Activated naive CD4-positive, alpha-beta T cell treated with anti-CD3 and anti-CD28 coated beads for 36 hours (primary cell): ENCODE results near the gene AQP1. TPM values are rescaled to one million over a fixed set of nuclear protein-coding genes. Genes with fewer than 3 reads are reported as not detected.

Experiments used
- CTCF ChIA-PET: fragments of 350-600 bp; sonication (Branson Sonifier 250); formaldehyde crosslinking; loops from one replicate; lab custom pipeline; 2021; ENCODE audit warnings: antibody characterized with exemption; lab: Charles Lee
- DNase-seq: peaks from one replicate; pipeline ENCODE4 v3.0.0-alpha.2; 2020
- H3K27ac Mint-ChIP-seq: one replicate; pipeline ENCODE4 v1.8.0; 2021; ENCODE audit warnings: mild to moderate bottlenecking, mixed read lengths
- H3K27me3 Mint-ChIP-seq: one replicate; pipeline ENCODE4 v1.8.0; 2021; ENCODE audit warnings: low read depth, mixed read lengths
- H3K36me3 Mint-ChIP-seq: one replicate; pipeline ENCODE4 v1.8.0; 2021; ENCODE audit warnings: low read depth, mixed read lengths
- H3K4me1 Mint-ChIP-seq: one replicate; pipeline ENCODE4 v1.8.0; 2021; ENCODE audit warnings: low read depth, mixed read lengths
- H3K4me3 Mint-ChIP-seq: one replicate; pipeline ENCODE4 v1.8.0; 2021; ENCODE audit warnings: mild to moderate bottlenecking, moderate library complexity, mixed read lengths
- H3K9me3 Mint-ChIP-seq: one replicate; pipeline ENCODE4 v1.8.0; 2021; ENCODE audit warnings: mixed read lengths
- intact Hi-C: fragments of 100-400 bp; cut with micrococcal nuclease; formaldehyde crosslinking; loops from one replicate; pipeline ENCODE4 v1.15.1; 2023
- total RNA-seq, 2 experiments: library from RNA; stranded (reverse); gene quantifications; one replicate each; pipeline ENCODE4 v1.2.3, GENCODE V29; 2021

The AQP1 gene
- total RNA-seq, 2 experiments from 2014 or later, result 0.25 to 0.48 TPM

DNA sequence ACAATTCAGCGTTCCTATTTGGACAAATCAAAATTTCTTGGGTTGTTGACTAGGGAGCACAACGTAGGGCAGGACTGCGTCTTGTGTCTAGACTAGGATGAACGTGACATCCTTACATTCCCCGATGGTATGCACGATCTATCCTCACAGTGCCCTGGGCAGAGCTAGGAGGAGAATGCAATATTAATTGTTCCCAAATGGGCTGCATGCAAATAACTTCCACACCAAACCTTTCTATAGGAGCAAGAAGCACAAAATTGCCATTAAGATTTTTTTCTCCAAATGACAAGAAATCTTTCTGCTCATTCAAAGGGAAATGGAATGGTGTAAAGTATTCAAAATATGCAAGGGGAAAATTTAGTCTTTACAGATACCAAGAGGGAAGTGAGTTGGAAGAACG lies 21.4 kb upstream of the AQP1 start:
- H3K36me3 Mint-ChIP-seq, result no peaks in the 10 kb centered on the region
- H3K4me3 Mint-ChIP-seq, result no peak overlapping the region
- H3K27ac Mint-ChIP-seq, result no peak overlapping the region
- CTCF ChIA-PET, result no interaction called here
- intact Hi-C loops, result no loop called here
- no peaks in the 10 kb centered on the region for H3K4me1 Mint-ChIP-seq
- no peaks in the 10 kb centered on the region for H3K27me3 Mint-ChIP-seq
- DNase-seq, result no peak
- no peaks in the 10 kb centered on the region for H3K9me3 Mint-ChIP-seq

DNA sequence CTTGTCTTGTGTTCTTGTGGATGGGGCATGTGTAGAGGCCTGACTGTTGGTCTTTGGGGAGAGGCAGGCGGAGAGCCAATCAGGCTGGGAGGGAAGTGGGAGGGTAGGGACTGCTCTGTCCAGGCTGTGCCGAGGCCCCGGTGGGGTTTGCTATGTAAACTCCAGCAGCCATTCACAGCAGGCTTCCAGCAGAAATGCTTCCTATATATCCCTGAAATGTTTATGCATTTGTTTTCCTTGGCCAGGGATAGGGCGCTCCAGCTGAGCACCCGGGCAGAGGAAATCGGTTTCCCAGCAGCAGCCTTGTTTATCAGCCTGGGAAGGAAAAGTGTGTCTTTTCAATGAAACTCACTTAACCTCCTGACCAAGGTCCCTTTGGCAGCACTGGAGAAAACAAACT lies 18.3 kb upstream of the AQP1 start:
- Mint-ChIP-seq H3K4me3 (no peak overlapping the region), H3K27me3 (no peaks in the 10 kb centered on the region), H3K27ac (no peak overlapping the region), H3K9me3 (no peaks in the 10 kb centered on the region), H3K36me3 (no peaks in the 10 kb centered on the region), H3K4me1 (no peaks in the 10 kb centered on the region)
- no peak for DNase-seq
- intact Hi-C loops, result no loop called here
- CTCF ChIA-PET, result interaction anchor here (0.6 kb wide), 1 partner anchor 369 kb away, joined by 4 read pairs; no protein-coding TSS in a partner anchor

DNA sequence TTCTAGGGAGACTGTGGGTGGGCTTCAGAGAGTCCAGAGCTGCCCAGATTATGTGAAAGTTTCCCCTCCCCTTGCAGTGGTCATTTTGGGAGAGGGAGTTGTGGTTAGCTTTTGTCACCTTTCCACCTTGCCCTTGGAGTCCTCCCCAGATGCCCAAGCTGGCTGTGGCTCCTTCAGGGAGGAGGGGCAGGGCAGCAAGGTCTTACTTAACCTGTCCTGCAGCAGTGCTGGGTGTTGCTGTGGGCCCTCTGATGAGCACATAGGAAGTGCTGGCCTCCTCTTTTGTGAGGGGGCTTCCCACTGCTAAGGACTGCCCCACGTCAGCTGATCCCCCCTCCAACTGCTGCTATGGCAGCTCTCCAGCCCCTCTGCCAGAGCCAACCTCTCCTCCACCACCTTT lies 17.6 kb upstream of the AQP1 start:
- no peak overlapping the region for H3K4me3 Mint-ChIP-seq
- no peaks in the 10 kb centered on the region for H3K36me3 Mint-ChIP-seq
- no peaks in the 10 kb centered on the region for H3K9me3 Mint-ChIP-seq
- H3K4me1 Mint-ChIP-seq, result no peaks in the 10 kb centered on the region
- DNase-seq, result no peak
- intact Hi-C loops, result no loop called here
- no peak overlapping the region for H3K27ac Mint-ChIP-seq
- CTCF ChIA-PET, result no interaction called here
- H3K27me3 Mint-ChIP-seq, result no peaks in the 10 kb centered on the region

DNA sequence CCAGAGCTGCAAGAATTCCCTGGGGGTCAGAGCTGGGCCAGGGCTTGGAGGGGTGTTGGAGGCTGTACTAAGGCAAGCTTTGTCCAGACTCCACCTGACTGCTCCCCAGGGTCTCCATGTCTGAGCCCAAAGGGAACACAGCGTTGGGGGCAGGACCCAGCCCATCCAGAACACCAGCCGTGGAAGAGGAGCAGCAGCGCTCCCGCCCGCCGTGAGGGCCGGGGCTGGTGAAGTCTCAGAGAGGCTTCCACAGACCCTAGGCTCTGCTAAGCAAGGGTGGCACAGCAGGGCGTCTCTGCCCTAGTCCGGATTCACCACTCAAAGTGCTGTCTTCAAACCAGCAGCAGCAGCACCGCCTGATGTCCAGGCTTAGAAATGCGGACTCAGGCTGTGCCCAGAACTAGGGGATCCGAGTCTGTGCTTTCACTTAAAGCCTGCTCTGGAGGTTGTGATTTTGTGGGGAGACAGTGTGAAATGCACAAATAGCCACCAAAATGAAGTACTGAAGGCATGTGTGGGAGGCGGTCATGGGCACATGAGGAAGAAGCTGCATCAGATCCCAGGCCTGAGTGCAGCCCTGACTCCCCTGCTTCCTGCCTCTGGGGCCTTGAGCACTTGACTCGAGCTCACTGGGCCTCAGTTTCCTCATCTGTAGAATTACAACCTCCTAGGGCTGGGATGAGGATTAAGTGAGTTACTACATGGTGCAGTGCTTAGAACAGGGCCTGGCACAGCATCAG lies 16.6 kb upstream of the AQP1 start:
- H3K27ac Mint-ChIP-seq, result no peak overlapping the region
- H3K9me3 Mint-ChIP-seq, result no peaks in the 10 kb centered on the region
- no peaks in the 10 kb centered on the region for H3K4me1 Mint-ChIP-seq
- no peaks in the 10 kb centered on the region for H3K27me3 Mint-ChIP-seq
- H3K4me3 Mint-ChIP-seq, result no peak overlapping the region
- no peak for DNase-seq
- CTCF ChIA-PET, result no interaction called here
- no peaks in the 10 kb centered on the region for H3K36me3 Mint-ChIP-seq
- intact Hi-C loops, result no loop called here

DNA sequence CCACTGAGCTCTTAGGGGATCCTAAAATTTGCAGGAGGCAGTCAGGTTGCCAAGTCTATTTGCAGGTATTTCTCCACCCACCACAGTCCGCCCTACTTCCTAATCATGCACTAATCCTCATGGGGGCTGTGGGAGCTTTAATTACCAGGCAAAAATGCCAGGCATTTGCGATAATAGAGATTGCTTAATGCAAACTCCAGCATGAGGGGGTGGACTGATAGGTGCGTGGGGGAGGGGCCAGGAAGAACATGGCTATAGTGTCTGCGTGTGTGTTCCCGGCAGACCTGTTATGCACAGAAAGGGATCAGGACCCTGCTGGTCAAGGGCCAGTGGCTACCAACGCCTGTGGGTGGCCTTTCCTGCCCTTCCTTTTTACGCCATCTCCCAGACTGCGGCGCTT lies 15.6 kb upstream of the AQP1 start:
- Mint-ChIP-seq H3K9me3 (no peaks in the 10 kb centered on the region), H3K36me3 (no peaks in the 10 kb centered on the region), H3K27me3 (no peaks in the 10 kb centered on the region), H3K4me3 (no peak overlapping the region), H3K27ac (no peak overlapping the region), H3K4me1 (no peaks in the 10 kb centered on the region)
- intact Hi-C loops, result no loop called here
- DNase-seq, result no peak
- CTCF ChIA-PET, result no interaction called here

DNA sequence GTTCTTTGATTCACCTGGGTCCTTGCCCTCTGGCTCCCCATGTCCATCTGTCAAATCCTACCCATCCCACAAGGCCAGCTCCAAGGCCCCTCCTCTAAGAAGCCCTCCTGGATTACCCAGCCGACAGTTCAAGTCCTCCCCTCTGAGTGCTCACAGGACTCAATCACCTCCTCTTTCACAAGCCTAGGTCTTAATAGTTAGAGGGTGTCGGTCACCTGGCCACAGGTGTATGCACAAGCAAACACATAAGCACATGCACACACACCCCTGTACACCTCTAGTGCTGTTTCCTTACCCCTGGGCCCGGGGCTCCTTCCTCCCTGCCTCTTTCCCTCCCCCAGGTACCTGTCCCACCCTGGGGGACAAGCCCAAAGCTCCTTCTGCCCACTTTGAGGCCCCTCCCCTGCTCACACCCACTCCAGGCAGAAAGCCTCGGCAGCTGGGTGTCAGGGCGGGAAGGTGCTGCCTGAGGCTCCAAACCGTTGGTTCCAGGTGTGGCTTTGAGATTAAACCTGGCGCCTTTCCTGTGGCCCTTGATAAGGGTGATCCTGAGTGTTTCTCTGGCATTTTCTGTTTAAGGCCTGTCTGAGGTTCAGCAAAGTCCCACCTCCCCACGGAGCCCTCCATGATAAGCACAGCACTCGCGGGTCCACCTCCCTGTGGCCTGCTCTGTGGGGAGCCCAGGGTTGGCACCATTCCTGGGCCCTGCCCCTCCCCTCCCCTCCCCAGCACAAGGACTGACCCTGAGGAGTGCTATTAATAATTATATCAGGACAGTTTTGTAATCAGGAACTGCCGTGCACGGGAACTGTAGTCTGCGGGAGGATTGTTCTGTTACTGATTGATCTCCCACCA lies 14.6 kb upstream of the AQP1 start:
- H3K9me3 Mint-ChIP-seq, result no peaks in the 10 kb centered on the region
- H3K4me3 Mint-ChIP-seq, result no peak overlapping the region
- CTCF ChIA-PET, result no interaction called here
- H3K36me3 Mint-ChIP-seq, result no peaks in the 10 kb centered on the region
- no peak overlapping the region for H3K27ac Mint-ChIP-seq
- H3K4me1 Mint-ChIP-seq, result no peaks in the 10 kb centered on the region
- H3K27me3 Mint-ChIP-seq, result no peaks in the 10 kb centered on the region
- intact Hi-C loops, result no loop called here
- no peak for DNase-seq

DNA sequence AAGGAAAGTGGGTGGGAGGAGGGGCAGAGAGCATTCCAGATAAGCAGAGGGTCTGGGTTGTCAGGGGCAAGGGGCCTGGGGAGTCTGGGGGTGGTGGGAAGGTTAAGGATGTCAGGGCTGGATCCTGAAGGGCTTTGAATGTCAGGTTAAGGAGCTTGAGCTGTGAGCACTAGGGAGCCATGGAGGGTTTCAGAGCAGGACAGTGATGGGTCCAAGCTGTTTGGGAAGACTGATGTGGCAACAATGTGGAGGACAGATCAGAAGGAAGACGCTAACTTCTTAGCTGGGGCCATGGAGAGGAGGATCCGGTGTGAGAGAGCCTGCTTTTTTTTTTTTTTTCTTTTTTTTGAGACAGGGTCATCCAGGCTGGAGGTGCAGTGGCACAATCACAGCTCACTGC lies 13.9 kb upstream of the AQP1 start:
- Mint-ChIP-seq H3K36me3 (no peaks in the 10 kb centered on the region), H3K27ac (no peak overlapping the region), H3K4me3 (no peak overlapping the region), H3K9me3 (no peaks in the 10 kb centered on the region), H3K27me3 (no peaks in the 10 kb centered on the region), H3K4me1 (no peaks in the 10 kb centered on the region)
- CTCF ChIA-PET, result interaction anchor here (0.7 kb wide), 1 partner anchor 223 kb away, joined by 4 read pairs; no protein-coding TSS in a partner anchor
- intact Hi-C loops, result no loop called here
- DNase-seq, result no peak

DNA sequence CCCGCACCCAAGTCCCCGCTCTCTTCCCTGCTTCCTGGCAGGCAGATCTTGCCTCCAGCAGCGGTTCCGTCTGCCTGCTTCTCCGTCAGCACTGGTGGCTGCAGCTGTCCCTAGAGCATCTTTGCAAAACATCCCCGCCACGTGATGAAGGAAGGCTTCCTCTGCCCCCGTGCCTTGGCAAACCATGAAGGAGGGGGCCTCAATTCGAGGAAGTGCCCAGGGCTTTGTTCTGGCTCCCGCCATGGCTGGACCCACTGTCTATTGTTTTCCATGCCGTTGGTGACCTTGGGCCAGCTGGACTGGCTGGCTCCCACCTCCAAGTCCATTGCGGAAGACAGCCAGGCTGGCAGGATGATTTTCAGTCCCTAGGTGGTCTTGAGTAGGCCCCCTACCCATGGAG lies 13.2 kb upstream of the AQP1 start:
- DNase-seq, result no peak
- intact Hi-C loops, result no loop called here
- CTCF ChIA-PET, result interaction anchor here (0.7 kb wide), 1 partner anchor 222 kb away, joined by 4 read pairs; no protein-coding TSS in a partner anchor
- Mint-ChIP-seq H3K27me3 (no peaks in the 10 kb centered on the region), H3K4me1 (no peaks in the 10 kb centered on the region), H3K36me3 (no peaks in the 10 kb centered on the region), H3K27ac (no peak overlapping the region), H3K4me3 (no peak overlapping the region), H3K9me3 (no peaks in the 10 kb centered on the region)

DNA sequence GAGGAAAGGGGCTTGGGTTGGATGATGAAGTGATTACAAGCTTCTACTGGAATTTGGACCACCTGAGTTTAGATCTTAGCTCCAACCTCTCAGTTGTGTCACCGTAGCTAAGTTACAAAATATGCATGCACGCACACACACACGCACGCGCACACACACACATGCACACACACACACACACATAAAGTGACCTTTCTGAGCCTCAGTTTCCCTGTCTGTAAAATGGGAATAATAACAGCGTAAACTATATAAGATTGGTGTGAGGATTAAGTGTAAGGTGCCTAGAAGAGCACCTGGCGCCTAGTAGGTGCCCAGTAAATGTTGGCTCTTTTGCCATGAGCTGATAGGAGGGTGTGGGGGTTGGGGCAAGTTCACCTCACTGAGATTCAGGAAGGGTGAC lies 12.6 kb upstream of the AQP1 start:
- CTCF ChIA-PET, result no interaction called here
- H3K27me3 Mint-ChIP-seq, result no peaks in the 10 kb centered on the region
- H3K9me3 Mint-ChIP-seq, result no peaks in the 10 kb centered on the region
- no peak overlapping the region for H3K4me3 Mint-ChIP-seq
- H3K36me3 Mint-ChIP-seq, result no peaks in the 10 kb centered on the region
- intact Hi-C loops, result no loop called here
- no peak overlapping the region for H3K27ac Mint-ChIP-seq
- DNase-seq, result no peak
- H3K4me1 Mint-ChIP-seq, result no peaks in the 10 kb centered on the region

DNA sequence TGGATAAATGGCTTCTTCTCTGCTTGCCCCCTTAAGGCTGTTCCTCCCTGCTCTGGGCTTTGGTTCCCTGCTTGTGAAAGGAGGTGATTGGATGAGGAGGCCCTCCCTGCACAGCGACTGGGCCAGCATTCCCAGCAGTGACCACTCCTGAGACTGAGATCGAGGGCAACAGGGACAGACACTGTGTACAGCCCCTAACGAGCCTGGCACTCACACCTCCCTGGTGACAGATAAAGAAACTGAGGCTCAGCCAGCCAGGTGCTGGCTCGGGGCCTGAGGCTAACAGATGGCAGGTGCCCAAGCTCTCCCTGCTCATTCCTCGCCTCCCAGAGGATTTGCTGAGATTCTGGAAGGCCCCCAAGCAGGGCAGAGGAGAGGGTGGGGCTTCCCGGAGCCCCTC lies 12.0 kb upstream of the AQP1 start:
- no peaks in the 10 kb centered on the region for H3K36me3 Mint-ChIP-seq
- no peaks in the 10 kb centered on the region for H3K4me1 Mint-ChIP-seq
- no peak overlapping the region for H3K4me3 Mint-ChIP-seq
- intact Hi-C loops, result no loop called here
- no peak for DNase-seq
- no peak overlapping the region for H3K27ac Mint-ChIP-seq
- CTCF ChIA-PET, result no interaction called here
- H3K9me3 Mint-ChIP-seq, result no peaks in the 10 kb centered on the region
- no peaks in the 10 kb centered on the region for H3K27me3 Mint-ChIP-seq

DNA sequence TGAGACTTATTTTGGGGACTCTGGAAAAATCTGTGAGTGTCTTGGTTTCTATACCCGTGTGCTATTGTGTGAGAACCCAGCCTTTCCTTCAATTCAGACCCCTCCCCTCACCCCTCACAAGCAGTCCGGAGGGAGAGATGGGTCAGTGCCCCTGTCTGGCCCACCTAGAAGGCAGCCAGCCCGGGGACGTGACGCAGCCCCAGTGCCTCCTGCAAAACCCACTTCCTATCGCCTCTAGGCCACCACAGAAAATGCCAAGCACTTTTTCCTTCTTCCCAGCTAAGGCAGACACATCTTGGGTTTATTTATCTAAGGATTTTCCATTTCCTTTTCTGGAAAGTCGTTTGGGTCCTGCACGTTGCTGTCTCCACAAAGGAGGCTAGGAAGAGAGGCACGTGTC lies 11.6 kb upstream of the AQP1 start:
- CTCF ChIA-PET, result no interaction called here
- Mint-ChIP-seq H3K27ac (no peak overlapping the region), H3K9me3 (no peaks in the 10 kb centered on the region), H3K27me3 (no peaks in the 10 kb centered on the region), H3K4me1 (no peaks in the 10 kb centered on the region), H3K36me3 (no peaks in the 10 kb centered on the region), H3K4me3 (no peak overlapping the region)
- intact Hi-C loops, result no loop called here
- no peak for DNase-seq

DNA sequence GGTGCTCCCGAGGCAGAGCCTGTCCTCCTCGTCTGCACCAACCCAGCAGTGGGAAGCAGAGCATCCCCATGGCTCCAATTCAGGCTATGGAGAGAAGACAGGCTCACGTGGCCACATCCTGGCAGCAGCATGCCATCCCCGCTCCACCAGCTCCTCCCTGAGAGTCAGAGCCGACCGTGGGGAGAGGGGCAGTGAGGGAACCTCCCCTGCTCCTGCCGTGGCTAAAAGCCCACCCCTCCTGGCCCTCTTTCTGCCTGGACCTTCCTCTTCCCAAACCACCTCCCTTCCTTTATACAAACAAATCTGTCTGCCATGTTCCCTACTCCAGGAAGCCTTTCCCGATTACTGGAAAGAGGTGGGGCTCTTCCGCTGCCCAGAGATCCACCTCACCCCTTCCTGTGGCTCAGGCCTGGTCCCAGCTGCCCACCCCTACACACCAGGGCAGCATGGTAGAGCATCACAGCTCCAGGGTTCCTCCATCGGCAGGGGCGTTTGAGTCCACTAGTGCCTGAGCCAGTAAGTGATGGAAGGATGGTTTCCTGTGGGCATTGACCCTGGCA lies 10.8 kb upstream of the AQP1 start:
- H3K27ac Mint-ChIP-seq, result no peak overlapping the region

More for the DNA sequence above, 10.8 kb upstream of the AQP1 start:
- Mint-ChIP-seq H3K4me3 (no peak overlapping the region), H3K27me3 (no peaks in the 10 kb centered on the region), H3K36me3 (no peaks in the 10 kb centered on the region), H3K4me1 (no peaks in the 10 kb centered on the region), H3K9me3 (no peaks in the 10 kb centered on the region)
- no peak for DNase-seq
- CTCF ChIA-PET, result no interaction called here
- intact Hi-C loops, result no loop called here
